MM.1S (cell line): ENCODE measurements around the gene TTLL3.

Experiments used
- EZH2 ChIP-seq: fragments of 300-600 bp; sonication (generic); optimal IDR thresholded peaks from 2 replicates; pipeline ENCODE3; 2017; ENCODE audit warnings: low read depth, mild to moderate bottlenecking, antibody characterized with exemption, low read length, mixed read lengths
- TF ChIP-seq, protein P1 (sequence below): fragments of 300-600 bp; sonication (generic); IDR thresholded peaks from 2 replicates; pipeline ENCODE4 v1.5.1; 2016; ENCODE audit warnings: antibody characterized with exemption, low read length, mixed read lengths

DNA sequence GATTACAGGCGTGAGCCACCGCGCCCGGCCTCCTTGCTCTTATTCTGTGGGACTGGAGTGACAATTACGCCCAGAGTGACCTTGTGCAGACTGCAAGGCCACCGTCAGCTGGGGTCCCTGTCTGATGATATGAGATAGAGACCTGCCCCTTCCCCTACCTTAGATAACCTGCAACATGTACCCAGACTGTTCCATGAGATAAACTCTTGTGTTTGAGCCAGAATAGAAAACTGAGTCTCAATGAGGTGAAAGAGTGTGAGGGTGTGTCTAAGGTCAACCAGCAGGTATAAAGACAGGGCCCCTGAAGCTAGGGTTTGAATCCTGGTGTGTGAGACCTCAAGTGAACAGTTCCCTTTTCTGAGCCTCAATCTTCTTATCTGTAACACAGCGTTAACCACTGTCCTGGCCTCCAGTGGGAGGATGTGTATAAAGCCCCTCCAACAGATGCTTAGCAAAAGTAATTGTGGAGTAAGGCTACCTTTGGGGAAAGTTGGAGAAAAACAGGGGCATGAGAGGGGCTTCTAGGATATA is 23.8 kb upstream of the TTLL3 start:
- TF ChIP-seq, protein P1, sequence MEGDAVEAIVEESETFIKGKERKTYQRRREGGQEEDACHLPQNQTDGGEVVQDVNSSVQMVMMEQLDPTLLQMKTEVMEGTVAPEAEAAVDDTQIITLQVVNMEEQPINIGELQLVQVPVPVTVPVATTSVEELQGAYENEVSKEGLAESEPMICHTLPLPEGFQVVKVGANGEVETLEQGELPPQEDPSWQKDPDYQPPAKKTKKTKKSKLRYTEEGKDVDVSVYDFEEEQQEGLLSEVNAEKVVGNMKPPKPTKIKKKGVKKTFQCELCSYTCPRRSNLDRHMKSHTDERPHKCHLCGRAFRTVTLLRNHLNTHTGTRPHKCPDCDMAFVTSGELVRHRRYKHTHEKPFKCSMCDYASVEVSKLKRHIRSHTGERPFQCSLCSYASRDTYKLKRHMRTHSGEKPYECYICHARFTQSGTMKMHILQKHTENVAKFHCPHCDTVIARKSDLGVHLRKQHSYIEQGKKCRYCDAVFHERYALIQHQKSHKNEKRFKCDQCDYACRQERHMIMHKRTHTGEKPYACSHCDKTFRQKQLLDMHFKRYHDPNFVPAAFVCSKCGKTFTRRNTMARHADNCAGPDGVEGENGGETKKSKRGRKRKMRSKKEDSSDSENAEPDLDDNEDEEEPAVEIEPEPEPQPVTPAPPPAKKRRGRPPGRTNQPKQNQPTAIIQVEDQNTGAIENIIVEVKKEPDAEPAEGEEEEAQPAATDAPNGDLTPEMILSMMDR: no peak
- no peak for TF ChIP-seq EZH2
